GM12874 (cell line): ENCODE results near the gene MSH5.
A peak's percentile ranks its signal among the peaks of the same experiment; 100 is the strongest.

Source experiments
- CTCF ChIP-seq: IDR thresholded peaks from 2 replicates; pipeline ENCODE4 v1.5.1; 2011; ENCODE audit warnings: low read depth, mild to moderate bottlenecking, control low read depth, low read length, moderate library complexity; ENCODE audit not compliant: insufficient read depth

MSH5 gene

GRCh38 chr6:31791324-31792089 lies 51.7 kb downstream of the MSH5 start:
- TF ChIP-seq CTCF, result peak; percentile 71

GRCh38 chr6:31792090-31792374 lies 52.2 kb downstream of the MSH5 start:
- TF ChIP-seq CTCF, result no peak

GRCh38 chr6:31792761-31793171 lies 53.0 kb downstream of the MSH5 start:
- no peak for TF ChIP-seq CTCF

DNA sequence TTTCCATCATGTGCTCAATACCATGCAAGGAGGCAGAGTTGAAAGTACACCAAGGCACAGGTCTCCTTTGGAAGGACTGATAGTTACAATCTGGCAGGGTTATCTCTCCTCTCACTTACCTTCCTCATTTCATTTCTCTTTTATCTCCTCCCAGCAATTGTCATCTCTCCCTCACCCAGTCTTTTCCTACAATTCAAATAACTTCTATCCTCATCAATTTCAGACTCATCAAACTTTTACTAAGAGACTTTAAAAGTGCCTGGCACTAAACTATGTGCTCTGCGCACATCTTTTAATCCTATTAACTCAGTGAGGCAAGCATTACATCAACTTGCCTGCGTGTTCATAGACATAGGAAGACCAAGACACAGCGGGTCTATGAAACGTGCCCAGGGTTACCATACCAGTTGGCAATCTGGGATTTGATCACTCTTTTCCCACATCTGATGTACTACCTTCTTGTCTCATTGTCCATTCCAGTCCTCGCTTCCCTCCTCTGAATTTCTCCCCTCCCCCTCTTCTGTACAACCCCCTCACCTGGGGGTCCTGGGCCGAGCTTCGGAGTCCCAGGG lies 54.6 kb downstream of the MSH5 start:
- no peak for TF ChIP-seq CTCF

DNA sequence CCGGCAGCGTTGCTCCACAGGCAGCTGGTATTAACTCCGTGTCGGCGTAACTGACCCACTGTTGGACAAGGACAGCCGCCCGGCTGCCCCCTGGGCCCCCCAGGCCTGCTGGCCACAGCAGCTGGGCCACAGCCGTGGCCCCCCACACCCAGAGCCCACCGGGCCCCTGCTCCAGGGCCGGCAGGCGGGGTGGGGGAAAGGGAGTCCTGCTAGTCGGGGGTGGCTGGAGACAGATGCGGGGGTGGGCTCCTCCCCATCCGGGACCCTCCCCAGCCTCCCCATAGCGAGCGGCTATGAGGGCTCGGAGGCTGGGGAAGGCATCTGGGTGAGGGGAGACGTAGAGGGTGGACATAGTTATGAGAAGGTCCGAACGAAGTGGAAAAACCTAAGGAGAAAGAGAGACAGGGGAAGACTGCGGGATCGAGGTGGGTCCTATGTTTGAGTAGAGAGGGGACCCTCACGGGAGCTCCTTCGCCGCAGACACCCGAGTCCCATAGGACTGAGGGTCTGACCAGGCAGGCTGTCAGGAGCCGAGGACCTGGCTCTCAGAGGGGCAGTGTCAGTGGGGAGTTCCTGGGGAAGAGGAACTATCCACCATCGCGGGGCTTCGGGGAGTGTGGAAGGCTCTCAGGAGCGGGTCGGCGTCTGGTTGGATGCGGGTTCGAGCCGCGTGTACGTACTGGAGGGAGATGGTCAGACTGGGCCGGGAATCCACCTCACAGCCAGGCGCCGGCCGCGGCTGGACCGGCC lies 55.2 kb downstream of the MSH5 start:
- TF ChIP-seq CTCF, result no peak

DNA sequence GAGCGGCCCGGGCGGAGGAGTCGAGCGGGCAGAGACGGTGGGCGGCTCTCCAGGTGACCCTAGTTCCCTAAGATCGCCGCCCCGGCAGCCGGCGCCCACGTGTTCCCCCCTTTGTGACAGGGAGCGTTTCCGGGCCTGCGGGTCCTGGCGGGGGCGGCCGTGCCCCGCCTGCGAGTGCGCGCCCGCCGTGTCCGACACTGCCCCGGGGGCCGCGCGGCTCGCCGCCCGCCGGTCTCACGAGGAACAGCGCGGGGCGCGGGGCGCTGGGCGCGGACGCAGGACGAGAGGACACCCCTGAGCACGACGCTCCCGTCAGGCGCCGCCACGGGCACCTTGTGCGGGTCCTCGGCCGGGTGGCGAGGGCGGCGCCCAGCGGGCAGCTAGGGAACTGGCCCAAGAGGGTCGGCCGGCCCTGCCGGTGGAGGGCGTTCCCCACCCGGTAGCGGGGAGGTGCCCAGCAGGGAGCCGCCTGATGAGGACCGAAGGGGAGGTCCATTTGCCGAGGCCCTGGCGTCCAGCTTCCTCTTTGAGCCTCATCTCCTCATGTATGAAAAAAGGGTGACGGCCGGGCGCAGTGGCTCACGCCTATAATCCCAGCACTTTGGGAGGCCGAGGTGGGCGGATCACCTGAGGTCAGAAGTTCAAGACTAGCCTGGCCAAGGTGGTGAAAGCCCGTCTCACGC lies 56.0 kb downstream of the MSH5 start, which contains the start of gene VARS1:
Gene VARS1, minus strand, starts transcription at position 137 of the 683 bp plus-strand sequence. CDS start 535 bp downstream, outside the sequence.
- TF ChIP-seq CTCF, result peak; percentile 94

GRCh38 chr6:31796993-31797385 lies 57.2 kb downstream of the MSH5 start:
- no peak for TF ChIP-seq CTCF
